Colonic mucosa (tissue), 4 donors: ENCODE measurements around the gene THBS2. TPM values are rescaled to one million over a fixed set of nuclear protein-coding genes. Genes with fewer than 3 reads are reported as not detected.

Experiments used
- DNase-seq: peaks from one replicate; pipeline ENCODE4 v3.0.0-alpha.2; 2020
- H3K27ac ChIP-seq: fragments of 200-600 bp; one replicate; pipeline ENCODE4 v1.8.0; 2021
- H3K27me3 ChIP-seq: fragments of 200-600 bp; one replicate; pipeline ENCODE4 v1.8.0; 2021
- H3K36me3 ChIP-seq: fragments of 200-600 bp; one replicate; pipeline ENCODE4 v1.8.0; 2021
- H3K4me1 ChIP-seq: fragments of 200-600 bp; one replicate; pipeline ENCODE4 v1.8.0; 2021; ENCODE audit warnings: mild to moderate bottlenecking
- H3K4me3 ChIP-seq: fragments of 200-600 bp; one replicate; pipeline ENCODE4 v1.8.0; 2021
- H3K9ac ChIP-seq, 2 donors: one replicate each; pipeline ENCODE4 v1.7.0; 2013; ENCODE audit warnings: control low read depth in 2 of 2, low read depth in 2 of 2, low read length in 2 of 2
- H3K9me3 ChIP-seq: fragments of 200-600 bp; one replicate; pipeline ENCODE4 v1.8.0; 2021
- intact Hi-C: fragments of 100-400 bp; cut with DNase I; formaldehyde crosslinking; loops from one replicate; pipeline ENCODE4 v1.14.1; 2022
- total RNA-seq, 2 donors: library from RNA; stranded (reverse); fragmentation: NEBNext Ultra II Directional in 1 of 2; extraction: Animal tissue kit (Norgen Biotek cat#: 25700) in 1 of 2; gene quantifications; one replicate each; pipeline ENCODE4 v1.2.1, GENCODE V29; 2021
- TF ChIP-seq, protein P1 (sequence below): fragments of 200-600 bp; IDR thresholded peaks from one replicate; pipeline ENCODE4 v1.8.0; 2022; ENCODE audit warnings: antibody characterized with exemption, mild to moderate bottlenecking
- donor health status: healthy.
- donor health status: DM: no; HTN: no; CAD: no.
- donor health status: DM: no; HTN: no; CAD: no.

THBS2 gene
- total RNA-seq, 2 donors from 2014 or later: 1.9 to 5.3 TPM

GRCh38 chr6:169285165-169285564, 31.5 kb upstream of the THBS2 start:
- TF ChIP-seq, protein P1, sequence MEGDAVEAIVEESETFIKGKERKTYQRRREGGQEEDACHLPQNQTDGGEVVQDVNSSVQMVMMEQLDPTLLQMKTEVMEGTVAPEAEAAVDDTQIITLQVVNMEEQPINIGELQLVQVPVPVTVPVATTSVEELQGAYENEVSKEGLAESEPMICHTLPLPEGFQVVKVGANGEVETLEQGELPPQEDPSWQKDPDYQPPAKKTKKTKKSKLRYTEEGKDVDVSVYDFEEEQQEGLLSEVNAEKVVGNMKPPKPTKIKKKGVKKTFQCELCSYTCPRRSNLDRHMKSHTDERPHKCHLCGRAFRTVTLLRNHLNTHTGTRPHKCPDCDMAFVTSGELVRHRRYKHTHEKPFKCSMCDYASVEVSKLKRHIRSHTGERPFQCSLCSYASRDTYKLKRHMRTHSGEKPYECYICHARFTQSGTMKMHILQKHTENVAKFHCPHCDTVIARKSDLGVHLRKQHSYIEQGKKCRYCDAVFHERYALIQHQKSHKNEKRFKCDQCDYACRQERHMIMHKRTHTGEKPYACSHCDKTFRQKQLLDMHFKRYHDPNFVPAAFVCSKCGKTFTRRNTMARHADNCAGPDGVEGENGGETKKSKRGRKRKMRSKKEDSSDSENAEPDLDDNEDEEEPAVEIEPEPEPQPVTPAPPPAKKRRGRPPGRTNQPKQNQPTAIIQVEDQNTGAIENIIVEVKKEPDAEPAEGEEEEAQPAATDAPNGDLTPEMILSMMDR: no peak

DNA sequence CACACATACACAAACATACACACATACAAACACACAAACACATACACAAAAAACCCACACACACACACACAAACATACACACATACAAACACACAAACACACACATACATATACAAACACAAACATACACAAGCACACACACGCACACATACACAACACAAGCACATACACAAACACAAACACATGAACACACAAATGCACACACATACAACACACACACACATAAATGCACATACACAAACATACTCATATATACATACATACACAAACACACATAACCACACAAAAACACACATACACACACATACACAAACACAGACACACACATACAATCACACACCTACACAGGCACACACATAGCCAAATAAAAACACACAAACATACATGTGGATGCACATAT, 30.3 kb upstream of the THBS2 start:
- TF ChIP-seq, protein P1: no peak
- no peaks in the 10 kb centered on the region for H3K4me1 ChIP-seq
- H3K27me3 ChIP-seq: no peaks in the 10 kb centered on the region
- no peak overlapping the region for H3K4me3 ChIP-seq
- no peaks in the 10 kb centered on the region for H3K36me3 ChIP-seq
- H3K9ac ChIP-seq: no peak overlapping the region
- intact Hi-C loops: no loop called here
- H3K27ac ChIP-seq: no peak overlapping the region
- H3K9me3 ChIP-seq: no peaks in the 10 kb centered on the region
- DNase-seq: no peak

More at GRCh38 chr6:169285165-169285564, 31.5 kb upstream of the THBS2 start:
- Histone ChIP-seq H3K36me3 (no peaks in the 10 kb centered on the region), H3K4me3 (no peak overlapping the region), H3K27ac (no peak overlapping the region), H3K9ac (no peak overlapping the region), H3K9me3 (no peaks in the 10 kb centered on the region), H3K27me3 (no peaks in the 10 kb centered on the region), H3K4me1 (no peaks in the 10 kb centered on the region)
- intact Hi-C loops: no loop called here
- no peak for DNase-seq

DNA sequence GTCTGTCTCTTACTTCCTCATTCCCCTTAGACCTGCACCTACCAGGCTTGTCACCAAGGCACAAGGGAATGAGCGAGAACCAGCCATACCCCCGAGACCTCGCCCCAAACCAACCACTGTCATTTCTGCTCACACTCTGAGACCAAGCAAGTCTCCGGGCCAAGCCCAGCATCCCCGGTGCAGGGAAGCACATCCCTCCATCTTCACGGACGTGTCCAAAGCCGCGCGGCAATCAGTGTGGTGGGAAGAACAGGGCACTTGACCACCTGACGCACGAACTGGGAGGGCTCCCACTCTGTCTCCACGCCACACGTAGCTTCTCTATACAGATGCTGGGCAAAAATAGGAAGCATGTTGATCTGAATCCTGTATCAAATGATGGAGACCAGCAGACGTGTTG, 28.4 kb upstream of the THBS2 start:
- DNase-seq: no peak
- Histone ChIP-seq H3K36me3 (no peaks in the 10 kb centered on the region), H3K9me3 (no peaks in the 10 kb centered on the region), H3K27ac (no peak overlapping the region), H3K4me1 (no peaks in the 10 kb centered on the region), H3K4me3 (no peak overlapping the region), H3K9ac (no peak overlapping the region), H3K27me3 (no peaks in the 10 kb centered on the region)
- TF ChIP-seq, protein P1: no peak
- intact Hi-C loops: no loop called here

DNA sequence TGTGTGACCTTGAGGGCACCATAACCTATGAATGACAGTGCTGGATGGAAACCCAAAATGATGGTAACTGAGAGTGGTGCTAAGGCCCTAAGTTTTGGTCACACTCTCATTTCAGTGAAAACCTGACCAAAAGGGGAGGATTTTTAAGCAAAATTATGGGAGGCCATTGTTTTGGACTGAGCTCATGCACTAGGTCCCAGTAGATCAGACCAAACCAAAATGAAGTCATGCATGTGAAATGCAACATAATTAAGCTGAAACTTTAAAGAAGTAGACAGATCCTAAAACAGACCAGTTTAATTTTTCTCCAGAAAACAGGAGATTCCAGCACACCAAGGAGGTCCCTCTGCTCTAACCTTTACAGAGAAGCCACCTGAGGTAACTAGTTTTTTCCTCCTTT, 24.0 kb upstream of the THBS2 start:
- Histone ChIP-seq H3K9ac (no peak overlapping the region), H3K27ac (no peak overlapping the region), H3K9me3 (no peaks in the 10 kb centered on the region), H3K27me3 (no peaks in the 10 kb centered on the region), H3K4me3 (no peak overlapping the region), H3K36me3 (no peaks in the 10 kb centered on the region), H3K4me1 (no peaks in the 10 kb centered on the region)
- TF ChIP-seq, protein P1: no peak
- no peak for DNase-seq
- intact Hi-C loops: no loop called here

- no peaks in the 10 kb centered on the region for H3K9me3 ChIP-seq
- intact Hi-C loops: no loop called here
- DNase-seq: no peak
- H3K36me3 ChIP-seq: no peaks in the 10 kb centered on the region
- TF ChIP-seq, protein P1: no peak
- no peak overlapping the region for H3K4me3 ChIP-seq
- H3K4me1 ChIP-seq: no peaks in the 10 kb centered on the region
- no peaks in the 10 kb centered on the region for H3K27me3 ChIP-seq
- H3K27ac ChIP-seq: no peak overlapping the region
- H3K9ac ChIP-seq: no peak overlapping the region
These were observed 21.1 kb upstream of the THBS2 start for GRCh38 chr6:169274781-169275180.

DNA sequence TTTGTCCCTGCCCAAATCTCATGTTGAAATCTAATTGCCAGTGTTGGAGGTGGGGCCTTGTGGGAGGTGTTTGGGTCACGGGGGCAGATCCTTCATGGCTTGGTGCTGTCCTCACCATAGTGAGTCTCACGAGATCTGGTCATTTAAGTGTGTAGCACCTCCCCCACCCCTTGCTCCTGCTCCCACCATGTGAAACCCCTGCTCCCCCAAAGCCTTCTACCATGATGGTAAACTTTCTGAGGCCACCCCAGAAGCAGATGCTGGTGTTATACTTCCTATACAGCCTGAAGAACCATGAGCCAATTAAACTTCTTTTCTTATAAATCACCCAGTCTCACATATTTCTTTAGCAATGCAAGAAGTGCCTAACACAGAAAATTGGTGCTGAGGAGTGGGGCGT, 19.9 kb upstream of the THBS2 start:
- TF ChIP-seq, protein P1: no peak

More for the DNA sequence above, 19.9 kb upstream of the THBS2 start:
- no peak overlapping the region for H3K4me3 ChIP-seq
- H3K27ac ChIP-seq: no peak overlapping the region
- no peaks in the 10 kb centered on the region for H3K27me3 ChIP-seq
- H3K4me1 ChIP-seq: no peaks in the 10 kb centered on the region
- H3K36me3 ChIP-seq: no peaks in the 10 kb centered on the region
- DNase-seq: no peak
- intact Hi-C loops: no loop called here
- H3K9ac ChIP-seq: no peak overlapping the region
- no peaks in the 10 kb centered on the region for H3K9me3 ChIP-seq
